Left renal cortex interstitium (tissue), 4 donors: ENCODE data around the gene MICALL2. TPM values are rescaled to one million over a fixed set of nuclear protein-coding genes. Genes with fewer than 3 reads are reported as not detected.

ENCODE experiments used
- DNase-seq, 4 donors: peaks; one replicate each; pipeline ENCODE4 v3.0.0-alpha.2; 2013; ENCODE audit warnings: low read depth in 4 of 4, low spot score in 2 of 4, missing footprints in 1 of 4
- polyA plus RNA-seq, 4 donors: library from polyadenylated mRNA; unstranded; fragments of 120-200 nt; gene quantifications; one replicate each; pipeline ENCODE4 v1.2.1, GENCODE V29; 2013; ENCODE audit not compliant: insufficient read length in 4 of 4

Gene MICALL2
- polyA plus RNA-seq, 4 donors: 5.8 to 14.1 (median 11.5) TPM

DNA sequence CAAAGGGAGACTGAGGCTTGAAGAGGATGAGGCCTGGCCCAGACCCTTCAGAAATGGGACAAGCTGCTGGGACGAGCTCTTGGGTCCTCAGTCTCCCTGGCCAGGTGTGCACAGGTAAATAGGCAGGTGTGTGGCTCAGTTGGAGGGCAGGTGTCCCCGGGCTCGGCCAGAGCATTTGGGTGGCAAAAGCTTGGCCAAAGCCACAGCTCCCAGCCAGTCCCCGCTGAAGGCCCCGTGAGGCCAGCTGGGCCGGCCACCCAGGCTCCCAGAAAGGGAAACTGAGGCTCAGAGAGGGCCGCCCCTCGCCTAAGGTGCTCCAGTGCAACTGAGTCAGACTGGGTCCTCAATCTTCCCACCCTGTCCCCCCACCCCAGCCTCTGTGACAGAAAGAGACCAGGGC, 37.3 kb downstream of the MICALL2 start:
- DNase-seq: no peak

DNA sequence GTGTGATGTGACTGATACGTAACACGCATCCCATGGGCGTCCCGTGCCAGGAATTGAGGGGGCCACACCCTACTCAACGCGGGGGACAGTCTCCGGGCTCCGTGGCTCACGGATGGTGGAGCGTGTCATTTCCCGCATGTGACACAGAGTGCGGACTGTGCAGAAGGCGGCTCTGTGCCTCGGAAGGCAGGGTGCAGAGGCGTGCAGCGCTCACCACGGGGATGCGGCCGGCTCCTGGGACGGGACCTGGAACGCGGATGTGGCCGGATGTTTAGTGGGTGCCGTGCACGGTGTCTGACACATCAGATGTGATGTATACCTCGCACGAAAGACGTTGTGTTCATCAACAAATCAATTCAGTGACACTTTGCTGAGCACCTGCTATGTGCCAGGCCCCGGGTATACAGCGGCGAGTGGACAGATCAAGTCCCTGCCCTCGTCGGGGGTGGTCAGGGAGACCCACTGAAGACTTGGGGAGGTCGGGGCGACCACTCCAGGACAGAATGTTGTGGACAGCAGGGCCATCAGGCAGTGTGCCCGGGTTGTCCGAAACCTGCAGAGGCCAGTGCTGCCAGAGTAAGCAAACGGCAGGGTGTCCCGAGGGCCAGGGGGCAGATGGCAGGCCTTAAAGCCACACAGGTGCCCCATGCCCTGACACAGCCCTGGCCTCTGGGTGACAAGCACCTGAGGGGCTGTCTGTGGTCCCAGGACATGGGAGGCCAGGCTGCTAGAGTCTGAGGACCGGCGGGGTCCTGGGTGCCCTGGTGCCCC, 38.1 kb downstream of the MICALL2 start:
- no peak for DNase-seq

GRCh38 chr7:1419688-1420087, 39.6 kb downstream of the MICALL2 start:
- no peak for DNase-seq

DNA sequence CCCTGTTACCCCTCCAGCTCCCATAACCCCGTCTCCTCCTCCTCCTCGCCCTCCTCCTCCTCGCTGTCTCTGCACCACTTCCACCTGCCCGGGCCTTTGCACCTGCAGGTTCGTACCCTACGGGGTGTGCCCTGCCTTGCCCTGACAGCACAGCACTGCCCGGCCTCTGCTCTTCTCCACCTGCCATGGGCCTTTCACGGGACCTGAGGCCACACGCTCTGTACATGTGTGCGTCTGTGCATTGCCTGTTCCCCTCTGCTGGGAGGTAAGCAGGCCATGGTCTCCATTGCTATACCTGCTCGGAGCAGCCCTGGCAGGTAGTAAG, 40.0 kb downstream of the MICALL2 start:
- no peak for DNase-seq

GRCh38 chr7:1418505-1419309, 40.6 kb downstream of the MICALL2 start:
- DNase-seq: no peak

GRCh38 chr7:1415389-1415990, 43.8 kb downstream of the MICALL2 start:
- DNase-seq: no peak

DNA sequence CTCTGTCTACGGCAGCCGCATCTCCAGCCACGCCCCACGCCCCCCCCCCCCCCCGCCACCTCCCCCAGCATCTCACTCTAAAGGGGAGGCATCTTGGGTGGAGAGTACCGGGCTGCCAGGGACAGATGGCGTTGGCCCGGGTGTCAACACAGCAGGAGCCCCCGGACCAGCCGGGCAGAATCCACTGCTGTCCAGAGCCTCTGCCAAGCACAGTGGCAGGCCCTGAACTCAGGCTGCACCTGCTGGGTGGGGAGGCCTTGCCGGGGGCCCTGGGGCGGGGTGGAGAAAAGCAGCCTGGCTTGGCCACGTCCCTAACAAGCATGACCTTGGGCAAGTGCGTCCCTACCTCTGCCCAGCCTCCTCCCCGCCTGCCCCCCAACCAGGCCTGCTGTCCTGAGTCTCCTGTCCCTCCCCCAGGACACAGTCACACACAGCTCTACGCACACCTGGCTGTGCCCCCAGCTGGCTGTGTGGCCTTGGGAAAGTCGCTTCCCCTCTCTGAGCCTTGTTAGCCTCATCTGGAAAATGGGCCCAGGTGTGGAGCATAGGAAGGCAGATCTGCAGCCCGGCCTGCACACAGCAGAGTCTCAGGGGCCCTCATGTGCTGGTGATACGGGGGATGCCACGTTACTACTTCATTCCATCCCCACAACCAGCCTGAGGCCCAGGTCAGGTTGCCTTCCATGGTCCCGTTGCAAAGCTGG, 45.2 kb downstream of the MICALL2 start:
- DNase-seq: no peak

- DNase-seq: peak in 3 of 4 donors; percentile 67 to 76 (median 67)
Observed at GRCh38 chr7:1412322-1413261, 46.7 kb downstream of the MICALL2 start.

DNA sequence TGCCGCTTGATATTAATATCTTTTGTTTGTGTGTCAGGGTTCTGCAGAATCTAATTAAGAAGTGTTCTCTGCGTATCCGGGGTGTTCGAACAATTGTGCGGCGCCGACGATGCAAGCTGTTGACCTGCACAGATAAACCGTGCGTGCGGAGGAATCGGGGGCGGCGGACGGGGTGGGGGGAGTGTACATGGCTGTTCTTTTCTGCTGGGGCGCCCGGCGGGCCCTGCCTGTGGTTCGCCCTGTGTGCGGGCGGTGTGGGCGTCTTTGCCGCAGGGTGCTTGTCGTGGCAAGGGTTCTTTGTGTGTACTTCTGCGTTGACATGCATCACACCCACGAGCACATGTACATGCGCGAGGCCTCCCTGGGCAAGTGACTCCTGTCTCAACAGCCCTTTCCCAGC, 47.9 kb downstream of the MICALL2 start:
- DNase-seq: no peak

DNA sequence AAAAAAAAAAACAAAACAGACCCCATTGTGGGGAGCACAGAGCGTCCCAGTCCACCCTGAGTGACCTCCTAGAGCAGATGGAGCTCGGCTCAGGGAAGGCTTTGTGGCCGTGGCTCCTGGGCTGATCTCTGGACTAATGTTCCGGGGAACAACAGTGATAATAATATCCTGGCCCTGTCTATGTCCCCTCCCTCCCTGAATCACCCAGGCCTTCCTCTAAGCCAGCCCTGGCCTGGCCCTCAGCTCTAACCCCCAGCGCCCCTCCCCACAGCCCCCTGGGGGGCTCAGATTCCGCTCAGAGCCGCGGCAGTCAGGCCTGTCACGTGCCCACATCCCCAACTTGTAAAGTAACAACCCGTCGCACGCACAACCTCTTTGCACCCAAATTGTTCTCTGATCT, 48.3 kb downstream of the MICALL2 start:
- DNase-seq: no peak

- DNase-seq: no peak
Observed at GRCh38 chr7:1409555-1409954, 49.7 kb downstream of the MICALL2 start.

GRCh38 chr7:1408466-1408865, 50.8 kb downstream of the MICALL2 start:
- DNase-seq: no peak

DNA sequence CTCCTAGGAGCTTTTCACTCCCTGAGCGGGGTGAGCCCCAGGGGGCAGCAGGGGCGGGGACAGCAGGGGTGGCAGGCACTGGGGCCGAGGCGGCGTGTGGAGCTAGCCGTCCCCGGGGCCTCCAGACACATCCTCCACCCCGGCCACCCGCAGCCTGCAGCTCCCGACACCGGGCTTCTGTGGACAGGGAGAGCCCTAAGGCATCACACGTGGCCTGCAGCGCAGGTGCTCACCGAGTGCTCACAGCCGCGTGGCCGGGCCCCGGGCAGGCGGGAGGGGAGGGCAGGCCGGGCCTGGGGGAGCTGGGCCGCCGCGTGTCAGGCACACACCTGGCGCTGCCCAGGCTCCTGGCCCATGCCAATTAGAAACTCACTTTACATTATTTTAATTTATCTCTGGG, 51.4 kb downstream of the MICALL2 start:
- no peak for DNase-seq

GRCh38 chr7:1404898-1405548, 54.2 kb downstream of the MICALL2 start:
- no peak for DNase-seq

- no peak for DNase-seq
Observed at GRCh38 chr7:1404460-1404809, 54.8 kb downstream of the MICALL2 start.

- peak in 1 of 4 donors; percentile 59 for DNase-seq
Observed at GRCh38 chr7:1403638-1404459, 55.4 kb downstream of the MICALL2 start.

DNA sequence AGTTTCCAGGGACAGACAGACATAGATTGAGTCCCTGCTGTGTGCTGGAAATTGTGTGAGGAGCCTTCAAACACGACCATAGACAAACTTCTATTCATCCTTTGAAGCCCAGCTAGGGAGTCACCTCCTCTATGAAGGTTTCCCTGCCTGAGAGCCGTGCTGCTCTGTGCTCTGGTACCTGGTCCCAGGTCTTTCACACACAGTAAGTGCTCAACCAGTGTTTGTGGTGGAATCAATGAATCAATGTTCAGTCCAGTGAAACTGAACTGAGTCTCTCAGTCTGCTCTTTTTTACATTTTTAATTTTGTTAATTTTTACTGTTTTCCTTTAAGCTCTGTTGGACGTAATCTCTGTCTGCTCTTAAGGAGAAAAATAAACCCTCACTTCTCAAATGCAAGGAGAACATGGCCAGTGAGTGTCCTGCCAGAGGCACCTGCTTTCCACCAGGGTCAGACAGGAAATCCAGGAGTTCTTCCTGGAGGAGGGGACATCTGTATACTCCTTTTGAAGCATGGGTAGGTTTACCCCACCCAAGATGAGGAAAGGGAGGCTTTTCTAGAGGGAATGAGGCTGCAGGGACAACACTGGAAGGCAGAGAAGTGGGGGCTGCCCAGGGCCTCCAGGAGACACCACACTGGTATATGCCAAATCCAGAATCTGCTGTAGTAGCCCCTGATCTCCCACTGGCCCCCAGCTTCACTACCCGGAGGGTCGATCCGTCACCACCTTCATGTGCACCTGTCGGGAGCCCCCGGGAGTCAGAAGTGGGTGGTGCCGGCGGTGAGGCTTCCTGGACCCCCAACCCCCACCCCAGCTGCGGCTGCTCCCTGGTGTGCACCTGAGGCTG, 56.3 kb downstream of the MICALL2 start:
- no peak for DNase-seq
